GM18873 (cell line): Measurements from ENCODE around the gene WWP2.
"Not testable (repeated sequence)": the region's sequence is repeated elsewhere in the genome, so short reads cannot be mapped to it uniquely, and the experiment has no call there.

Experiments
- ATAC-seq: cut with Tn5 transposase; IDR thresholded peaks from one replicate; pipeline ENCODE4 v1.9.1; 2021; ENCODE audit warnings: mild to moderate bottlenecking, moderate library complexity, moderate number of reproducible peaks; ENCODE audit not compliant: unreplicated experiment, low FRiP score

The WWP2 gene

DNA sequence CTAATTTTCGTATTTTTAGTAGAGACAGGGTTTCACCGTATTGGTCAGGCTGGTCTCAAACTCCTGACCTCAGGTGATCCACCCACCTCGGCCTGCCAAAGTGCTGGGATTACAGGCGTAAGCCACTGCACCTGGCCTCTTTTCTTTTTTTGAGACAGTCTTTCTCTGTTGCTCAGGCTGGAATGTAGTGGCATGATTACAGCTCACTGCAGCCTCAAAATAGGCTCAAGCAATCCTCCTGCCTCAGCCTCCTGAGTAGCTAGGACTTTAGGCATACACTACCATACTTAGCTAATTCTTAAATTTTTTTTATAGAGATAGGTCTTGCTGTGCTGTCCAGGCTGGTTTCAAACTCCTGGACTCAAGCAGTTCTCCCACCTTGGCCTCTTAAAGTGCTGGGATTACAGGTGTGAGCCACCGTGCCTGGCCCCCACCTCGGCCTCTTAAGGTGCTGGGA lies 29.3 kb downstream of the WWP2 start:
- ATAC-seq, result not testable (repeated sequence)

DNA sequence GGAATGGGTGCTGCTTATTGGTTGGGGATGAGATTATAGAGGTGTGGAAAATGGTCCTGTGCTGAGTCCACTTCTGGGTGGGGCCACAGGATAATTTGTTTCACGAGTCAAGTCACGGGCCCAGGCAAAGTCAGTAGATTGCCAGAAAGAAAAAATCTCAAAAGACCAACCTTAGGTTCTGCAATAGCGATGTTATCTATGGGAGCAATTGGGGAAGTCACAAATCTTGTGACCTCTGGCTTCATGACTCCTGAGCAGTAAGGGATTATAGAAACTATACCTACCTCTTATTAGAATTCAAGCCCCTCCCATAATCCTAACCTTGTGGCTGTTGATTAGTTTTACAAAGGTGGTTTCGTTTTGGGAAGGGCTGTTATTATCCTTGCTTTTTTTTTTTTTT lies 31.4 kb downstream of the WWP2 start:
- ATAC-seq, result no peak

DNA sequence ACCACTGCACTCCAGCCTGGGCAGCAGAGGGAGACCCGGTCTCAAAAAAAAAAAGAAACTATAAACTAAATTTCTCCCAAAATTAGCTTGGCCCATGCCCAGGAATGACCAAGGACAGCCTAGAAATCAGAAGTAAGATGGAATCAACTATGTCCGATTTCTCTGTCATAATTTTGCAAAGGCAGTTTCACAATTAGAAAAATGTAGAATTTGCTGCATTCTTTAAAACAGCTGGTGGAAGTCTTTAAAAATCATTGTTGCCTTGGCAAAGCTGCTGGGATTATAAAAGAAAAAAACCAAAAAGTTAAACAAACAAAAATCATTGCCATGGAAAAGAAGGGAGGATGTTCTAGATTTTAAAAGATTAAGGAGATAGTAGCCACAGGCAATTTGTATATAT lies 32.4 kb downstream of the WWP2 start:
- no peak for ATAC-seq

DNA sequence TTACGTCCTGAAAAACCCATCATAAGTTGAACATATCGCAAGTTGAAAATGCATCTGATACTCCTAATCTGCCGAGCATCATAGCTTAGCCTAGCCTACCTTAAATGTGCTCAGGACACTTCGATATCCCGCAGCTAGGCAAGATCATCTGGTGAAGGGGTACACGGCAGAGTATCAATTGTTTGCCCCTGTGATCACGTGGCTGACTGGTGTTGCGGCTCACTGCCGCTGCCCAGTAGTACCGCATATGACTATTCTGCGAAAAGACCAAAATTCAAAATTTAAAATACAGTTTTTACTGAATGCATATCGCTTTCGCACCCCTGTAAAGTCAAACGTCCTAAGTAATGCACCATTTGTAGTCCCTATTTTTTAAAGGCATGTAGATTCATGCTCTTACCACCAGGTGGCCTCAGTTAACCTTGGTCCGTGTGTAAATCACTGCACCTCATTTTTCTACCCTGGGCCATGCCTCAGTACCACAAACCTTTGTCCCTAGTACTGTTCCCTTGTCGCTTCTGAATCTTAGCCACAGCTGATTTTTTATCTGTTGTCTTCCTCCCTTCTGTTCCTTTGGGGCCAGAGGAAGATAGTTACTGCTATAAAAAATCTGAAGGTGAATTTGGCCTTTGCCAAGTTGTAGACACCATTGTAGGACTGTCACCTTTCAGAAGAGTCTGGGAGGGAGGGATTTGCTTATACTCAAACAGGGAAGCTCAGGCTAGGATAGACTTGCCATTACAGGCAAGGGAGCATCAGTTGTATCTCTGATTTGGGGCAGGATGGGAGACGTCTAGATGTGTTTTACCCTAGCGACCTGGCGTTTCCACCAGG lies 34.4 kb downstream of the WWP2 start:
- no peak for ATAC-seq

DNA sequence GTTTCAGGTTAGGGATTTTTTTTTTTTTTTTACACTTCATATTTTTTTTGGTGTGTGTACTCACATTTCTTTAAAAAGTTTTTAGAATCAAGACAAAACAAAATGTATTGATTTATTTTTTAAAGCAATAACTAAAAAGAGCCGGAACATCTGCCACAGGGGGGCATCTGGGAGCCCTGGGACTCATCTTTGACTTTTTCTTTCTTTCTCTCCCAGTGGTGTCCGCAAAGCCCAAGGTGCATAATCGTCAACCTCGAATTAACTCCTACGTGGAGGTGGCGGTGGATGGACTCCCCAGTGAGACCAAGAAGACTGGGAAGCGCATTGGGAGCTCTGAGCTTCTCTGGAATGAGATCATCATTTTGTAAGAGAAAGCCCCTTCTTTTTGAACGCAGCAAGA lies 36.3 kb downstream of the WWP2 start:
- ATAC-seq, result no peak

DNA sequence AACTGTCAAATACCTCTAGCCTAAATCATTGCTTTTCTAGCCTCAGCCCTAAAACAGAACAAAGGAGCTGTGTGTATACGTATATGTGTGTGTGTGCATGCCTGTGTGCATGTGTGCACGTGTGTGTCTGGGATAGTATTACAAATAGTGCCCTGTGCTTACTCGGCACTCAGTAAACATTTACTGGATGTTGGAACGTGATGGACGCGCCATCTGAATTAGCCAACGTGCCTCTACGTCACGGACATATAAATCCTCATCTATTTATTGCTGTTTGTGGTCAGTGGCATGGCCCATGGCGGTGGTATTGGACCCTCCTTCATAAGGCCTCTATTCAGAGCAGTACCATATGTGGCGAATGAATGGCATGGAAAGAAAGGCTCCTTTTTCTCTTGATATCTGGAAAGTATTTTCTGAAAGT lies 37.5 kb downstream of the WWP2 start:
- ATAC-seq, result no peak

DNA sequence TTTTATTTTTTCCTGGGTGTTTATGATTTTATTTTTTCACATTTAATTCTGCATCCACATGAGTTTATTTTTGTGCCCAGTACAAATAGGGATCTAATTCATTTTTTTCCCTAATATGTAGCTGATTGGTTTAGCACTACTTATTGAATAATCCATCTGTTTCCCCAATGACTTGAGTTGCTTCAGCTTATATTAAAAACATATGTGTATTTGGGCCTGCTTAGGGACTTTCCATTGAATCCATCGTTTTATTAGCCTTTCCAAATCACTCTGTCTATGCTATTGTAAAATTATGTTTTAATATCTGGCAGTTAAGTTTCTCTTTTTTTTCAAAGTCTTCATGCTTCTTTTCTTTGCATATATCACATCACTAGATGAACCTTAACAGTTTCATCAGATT lies 42.2 kb downstream of the WWP2 start:
- no peak for ATAC-seq

DNA sequence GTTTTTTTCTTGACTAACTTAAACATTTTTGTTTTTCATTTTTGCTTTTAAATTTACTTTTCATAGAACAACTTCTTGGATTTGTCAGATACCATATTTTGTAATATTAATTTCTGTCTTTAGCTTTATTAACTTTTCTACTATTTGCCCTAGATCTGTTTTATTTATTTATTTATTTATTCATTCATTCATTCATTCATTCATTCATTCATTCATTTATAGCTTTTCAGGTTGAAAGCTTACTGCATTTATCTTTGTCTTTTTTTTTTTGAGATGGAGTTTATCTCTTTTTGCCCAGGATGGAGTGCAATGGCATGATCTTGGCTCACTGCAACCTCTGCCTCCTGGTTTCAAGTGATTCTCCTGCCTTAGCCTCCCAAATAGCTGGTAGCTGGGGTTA lies 44.6 kb downstream of the WWP2 start:
- ATAC-seq, result not testable (repeated sequence)

DNA sequence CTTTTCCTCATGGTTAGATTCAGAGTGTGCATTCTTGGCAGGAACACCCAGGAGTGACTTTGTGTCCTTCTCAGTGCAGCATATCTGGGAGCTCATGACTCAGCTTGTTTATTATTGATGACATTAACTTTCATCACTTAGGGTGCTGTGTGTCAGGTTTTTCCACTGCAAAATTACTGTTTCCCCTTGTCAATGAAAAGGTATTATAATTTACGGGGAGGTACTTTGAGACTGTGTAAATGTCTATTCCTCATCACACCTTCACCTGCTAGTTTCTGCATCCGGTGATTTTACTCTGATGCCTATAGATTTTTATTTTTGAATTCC lies 50.5 kb downstream of the WWP2 start:
- ATAC-seq, result no peak

DNA sequence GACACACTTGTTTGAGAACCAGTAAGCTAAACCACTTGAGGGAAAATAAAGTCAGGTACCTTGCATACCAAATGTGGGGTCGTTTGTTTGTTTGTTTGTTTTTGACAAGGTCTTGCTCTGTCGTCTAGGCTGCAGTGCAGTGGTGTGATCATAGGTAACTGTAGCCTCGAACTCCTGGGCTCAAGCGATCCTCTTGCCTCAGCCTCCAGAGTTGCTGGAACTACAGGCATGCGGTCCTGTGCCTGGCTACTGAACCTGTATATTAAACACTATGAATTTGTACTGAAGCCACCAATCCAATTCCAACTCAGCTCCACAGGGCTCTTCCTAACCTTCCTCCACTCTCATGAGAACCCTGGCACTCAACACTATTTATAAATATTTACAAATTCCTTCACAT lies 51.9 kb downstream of the WWP2 start:
- no peak for ATAC-seq

DNA sequence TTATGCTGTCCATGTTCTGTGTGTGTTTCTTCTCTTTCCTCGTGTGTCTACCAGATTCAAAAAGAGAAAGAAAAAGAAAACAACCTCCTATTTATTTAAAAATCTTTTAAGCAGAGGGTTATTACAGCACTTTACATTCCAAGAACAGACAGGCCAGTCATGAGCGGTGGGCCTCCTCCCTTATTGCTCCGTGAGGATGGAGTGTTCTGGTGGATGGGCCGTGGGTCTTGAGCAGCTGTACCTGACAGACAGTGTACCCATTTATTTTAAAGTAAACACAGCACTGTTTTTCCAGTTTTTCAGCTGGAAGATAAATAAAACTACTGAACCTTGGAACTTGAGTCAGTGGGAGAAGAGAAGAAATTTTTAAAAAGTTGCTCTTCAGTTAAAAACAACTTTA lies 52.4 kb downstream of the WWP2 start:
- no peak for ATAC-seq

DNA sequence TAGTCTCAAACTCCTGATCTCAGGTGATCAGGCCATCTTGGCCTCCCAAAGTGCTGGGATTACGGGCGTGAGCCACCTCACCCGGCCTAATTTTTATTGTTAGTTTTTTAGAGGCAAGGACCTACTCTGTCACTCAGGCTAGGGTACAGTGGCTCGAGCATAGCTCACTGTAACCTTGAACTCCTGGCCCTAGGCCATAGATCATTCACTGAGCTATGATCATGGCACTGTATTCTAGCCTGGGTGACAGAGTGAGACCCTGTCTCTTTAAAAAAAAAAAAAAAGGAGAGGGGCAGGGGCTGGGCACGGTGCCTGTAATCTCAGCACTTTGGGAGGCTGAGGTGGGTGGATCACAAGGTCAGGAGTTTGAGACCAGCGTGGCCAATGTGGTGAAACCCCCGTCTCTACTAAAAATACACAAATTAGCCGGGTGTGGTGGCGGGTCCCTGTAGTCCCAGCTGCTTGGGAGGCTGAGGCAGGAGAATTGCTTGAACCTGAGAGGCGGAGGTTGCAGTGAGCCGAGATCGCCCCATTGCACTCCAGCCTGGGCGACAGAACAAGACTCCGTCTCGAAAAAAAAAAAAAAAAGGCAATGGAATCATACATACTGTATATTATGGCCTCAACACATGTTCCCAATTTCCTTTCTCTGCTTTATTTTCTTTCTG lies 53.2 kb downstream of the WWP2 start:
- ATAC-seq, result not testable (repeated sequence)

DNA sequence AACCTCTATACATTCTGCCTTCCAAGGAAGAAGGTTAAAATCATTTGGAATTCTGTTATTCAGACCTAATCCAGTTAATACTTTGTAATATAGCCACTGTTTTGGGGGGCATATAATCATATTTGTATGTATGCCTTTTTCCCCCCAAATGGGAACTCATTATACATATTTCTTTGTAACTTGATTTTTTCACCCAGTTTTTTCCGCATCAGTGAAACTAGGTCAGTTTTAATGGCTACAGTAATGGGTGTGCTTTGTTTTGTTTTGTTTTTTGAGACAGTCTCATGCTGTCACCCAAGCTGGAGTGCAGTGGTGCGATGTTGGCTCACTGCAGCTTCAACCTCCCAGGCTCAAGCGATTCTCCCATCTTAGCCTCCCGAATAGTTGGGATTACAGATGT lies 54.9 kb downstream of the WWP2 start:
- no peak for ATAC-seq

DNA sequence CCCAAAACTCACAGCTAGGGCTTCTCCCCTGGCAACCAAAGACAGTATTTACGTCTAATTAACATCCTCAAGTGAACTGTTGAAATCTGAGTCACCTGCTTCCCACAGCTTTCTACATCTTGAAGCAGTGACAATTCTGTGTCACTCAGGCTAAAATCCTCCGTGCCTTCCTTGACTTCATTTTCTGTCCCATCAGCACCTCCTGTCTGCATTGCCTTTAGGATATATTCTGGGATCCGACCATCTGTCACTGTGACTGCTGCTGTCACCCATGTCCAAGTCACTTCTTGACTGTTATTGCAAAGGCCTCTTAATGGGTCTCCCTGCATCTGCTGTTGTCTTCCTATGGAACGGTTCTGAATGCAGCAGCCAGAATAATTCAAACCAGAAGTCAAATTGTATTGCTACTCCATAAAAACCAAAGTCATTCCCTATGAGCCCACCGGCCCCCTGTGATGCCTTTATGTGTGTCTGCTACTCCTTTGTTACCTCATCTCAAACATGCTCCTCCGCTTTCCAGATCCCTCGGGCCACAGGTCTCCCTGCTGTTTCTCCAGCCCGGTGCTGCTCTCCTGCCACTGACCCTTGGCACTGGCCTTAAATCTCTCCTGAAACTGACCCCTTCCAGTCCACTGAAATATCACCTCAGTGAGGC lies 56.9 kb downstream of the WWP2 start:
- no peak for ATAC-seq

DNA sequence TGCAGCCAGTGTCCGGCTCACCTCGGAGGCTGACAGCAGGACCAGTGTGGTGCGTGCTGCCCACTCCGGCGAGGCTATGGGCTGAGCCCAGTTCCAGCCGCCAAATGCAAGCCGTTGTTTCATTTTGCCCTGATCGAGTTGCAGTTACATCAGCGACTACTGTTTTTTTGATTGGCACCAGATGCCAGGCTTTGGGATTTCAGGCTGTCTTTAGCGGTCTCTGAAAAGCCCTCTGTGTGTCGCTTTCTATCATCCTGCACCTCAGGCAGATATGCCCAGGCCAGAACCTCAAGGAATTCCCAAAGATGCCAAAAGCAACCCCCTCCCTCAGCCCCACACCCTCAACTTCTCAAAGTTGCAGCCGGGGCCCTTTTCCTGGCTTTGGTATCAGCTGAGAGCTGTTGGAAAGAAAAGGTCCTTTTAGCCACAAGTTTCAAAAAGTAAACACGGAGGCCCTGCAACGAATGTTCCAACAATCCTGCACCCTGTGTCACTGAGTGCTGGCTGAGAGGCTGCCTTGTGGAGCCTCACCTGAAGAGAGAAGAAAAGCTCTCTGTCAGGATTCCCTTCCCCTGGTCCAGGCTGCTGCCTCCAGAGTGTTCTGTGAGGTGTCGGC lies 58.9 kb downstream of the WWP2 start:
- ATAC-seq, result no peak

DNA sequence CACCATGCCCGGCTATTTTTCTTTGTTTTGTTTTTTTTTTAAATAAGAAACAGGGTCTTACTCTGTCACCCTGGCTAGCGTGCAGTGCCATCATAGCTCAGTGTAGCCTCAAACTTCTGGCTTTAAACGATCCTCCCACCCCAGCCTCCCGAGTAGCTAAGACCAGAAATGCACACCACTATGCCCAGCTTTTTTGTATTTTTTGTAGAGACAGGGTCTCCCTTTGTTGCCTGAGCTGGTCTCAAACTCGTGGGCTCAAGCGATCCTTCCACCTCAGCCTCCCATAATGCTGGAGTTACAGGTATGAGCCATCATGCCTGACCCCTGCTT lies 59.7 kb downstream of the WWP2 start:
- no peak for ATAC-seq

DNA sequence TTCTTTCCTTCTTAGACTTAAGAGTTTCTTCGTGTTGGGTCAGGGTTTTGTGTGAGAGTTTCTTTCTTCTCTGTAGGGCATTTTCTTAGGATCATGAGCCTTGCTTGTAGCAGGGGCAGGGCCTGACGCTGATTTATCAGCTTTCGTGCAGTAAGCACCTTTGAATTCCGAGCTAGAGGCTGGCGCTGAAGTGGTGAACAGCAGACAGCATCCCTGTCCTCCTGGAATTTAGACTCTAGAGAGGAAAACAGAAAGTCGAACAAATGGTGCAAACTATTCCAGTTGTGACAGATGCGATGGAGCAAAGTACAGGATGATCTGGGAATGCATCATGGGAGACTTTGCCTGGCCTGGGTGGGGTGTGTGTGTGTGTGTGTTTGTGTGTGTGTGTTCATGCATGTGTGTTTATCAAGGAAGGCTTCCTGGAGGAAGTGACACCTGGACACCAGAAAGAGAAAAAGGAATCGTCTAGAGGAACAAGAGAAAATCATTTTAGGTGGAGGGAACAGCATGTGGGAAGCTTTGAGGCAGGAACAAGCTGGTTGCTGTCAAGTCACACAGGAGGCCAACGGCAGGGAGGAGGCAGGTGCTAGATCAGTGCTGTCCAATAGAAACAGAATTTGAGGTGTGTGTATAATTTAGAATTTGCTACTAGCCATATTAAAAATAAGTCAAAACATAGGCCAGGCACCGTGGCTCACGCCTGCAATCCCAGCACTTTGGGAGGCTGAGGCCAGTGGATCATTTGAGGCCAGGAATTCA lies 60.2 kb downstream of the WWP2 start:
- no peak for ATAC-seq

DNA sequence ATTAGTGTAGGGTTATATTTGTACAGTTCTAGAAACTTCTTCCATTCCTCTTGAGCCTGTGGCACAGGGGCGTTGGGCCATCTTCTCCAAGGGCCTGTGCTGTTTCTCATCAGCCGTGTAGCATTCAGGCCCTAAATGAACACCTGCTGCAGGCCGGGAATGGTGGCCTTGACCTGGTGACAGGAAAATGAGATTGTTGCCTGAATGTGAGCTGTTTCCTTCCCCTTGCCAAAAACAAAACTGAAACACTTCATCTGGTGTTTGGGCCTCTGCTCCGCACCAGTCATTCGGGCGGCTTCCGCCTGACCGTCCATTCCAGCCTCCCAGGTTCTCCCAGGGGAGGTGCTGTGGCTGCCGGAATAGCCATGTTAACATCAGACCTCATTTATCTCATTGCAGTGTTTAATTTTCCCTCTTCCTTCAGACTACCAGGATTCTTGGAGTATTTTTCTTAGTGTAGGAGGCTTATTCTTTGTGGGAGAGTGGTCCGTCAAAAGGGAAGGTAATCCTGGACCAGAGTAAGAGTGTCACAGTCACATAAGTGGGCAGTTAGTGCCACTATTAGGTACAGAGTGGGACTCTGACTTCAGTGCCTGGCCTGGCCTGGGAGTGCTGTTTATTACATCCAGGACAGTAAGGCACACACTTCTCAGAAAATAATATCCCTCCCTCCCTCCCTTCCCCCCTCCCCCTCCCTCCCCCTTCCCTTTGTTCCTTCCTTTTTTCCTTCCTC lies 61.9 kb downstream of the WWP2 start:
- ATAC-seq, result no peak

DNA sequence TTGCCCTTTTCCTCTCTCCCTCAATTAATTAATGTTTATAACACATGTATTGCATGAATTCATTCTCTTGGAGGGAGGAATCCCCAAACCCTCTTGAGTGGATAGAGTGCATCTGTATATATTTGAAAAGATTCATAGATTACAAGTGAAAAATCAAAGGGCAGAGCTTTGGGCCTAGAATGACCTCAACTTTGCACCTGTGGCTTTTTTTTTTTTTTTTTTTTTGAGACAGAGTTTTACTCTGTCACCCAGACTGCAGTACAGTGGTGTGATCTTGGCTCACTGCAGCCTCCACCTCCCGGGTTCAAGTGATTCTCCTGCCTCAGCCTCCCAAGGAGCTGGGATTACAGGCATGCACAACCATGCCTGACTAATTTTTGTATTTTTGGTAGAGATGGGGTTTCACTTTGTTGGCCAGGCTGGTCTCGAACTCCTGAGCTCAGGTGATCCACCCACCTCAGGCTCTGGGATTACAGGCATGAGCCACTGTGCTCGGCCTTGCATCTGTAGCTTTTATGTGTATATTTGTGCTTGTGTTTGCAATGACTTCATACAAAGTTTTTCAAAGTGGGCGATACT lies 62.5 kb downstream of the WWP2 start:
- not testable (repeated sequence) for ATAC-seq

DNA sequence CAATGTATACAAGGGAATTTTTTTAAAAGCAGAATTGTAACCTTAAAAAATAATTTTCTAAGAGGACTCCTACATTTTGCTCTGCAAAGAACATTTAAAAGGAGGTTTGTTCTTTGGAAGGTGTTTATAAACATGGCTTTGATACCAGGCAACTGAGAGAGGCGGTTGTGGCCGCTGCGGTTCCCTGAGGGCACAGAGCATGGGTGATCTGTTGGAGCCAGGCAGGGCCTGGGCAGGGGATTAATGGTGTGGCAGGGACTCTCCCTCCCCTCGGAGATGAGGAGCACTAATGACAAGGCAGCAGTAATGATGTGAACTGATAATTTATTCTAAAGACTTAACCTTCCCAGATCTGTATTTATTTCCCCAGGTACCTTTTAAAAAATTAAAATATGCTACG lies 65.4 kb downstream of the WWP2 start:
- ATAC-seq, result no peak
